ENCODE data around the gene ARHGAP24.

Gene ARHGAP24

DNA sequence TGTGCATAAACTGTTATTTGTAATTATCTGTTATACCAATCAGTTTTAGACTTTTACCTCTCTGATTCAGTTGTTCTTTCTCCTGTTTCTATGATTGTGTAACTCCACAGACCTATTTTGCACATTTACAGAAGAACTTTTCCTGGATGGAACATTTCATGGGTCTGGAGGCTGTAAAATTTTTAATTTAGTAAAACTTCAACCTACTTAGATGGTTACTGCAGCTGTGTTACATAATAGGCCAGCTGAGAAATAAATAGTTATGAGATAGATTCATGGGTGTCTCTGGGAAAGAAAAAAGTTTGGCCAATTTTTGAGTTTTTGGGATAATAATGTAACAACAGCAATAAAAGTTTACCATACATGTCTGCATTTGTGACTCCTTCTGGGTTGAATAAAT is 253.5 kb downstream of the ARHGAP24 start:
- TF ChIP-seq EGR1 (IDR thresholded peaks at IDR 0.05) (no peak), TAF1 (IDR thresholded peaks at IDR 0.05; ENCODE audit: low read depth) (no peak), EP300 (IDR thresholded peaks at IDR 0.05; ENCODE audit: borderline replicate concordance) (no peak), MAX (IDR thresholded peaks at IDR 0.05) (no peak), ZBTB7A (IDR thresholded peaks at IDR 0.05; ENCODE audit: low read depth) (no peak), REST (IDR thresholded peaks at IDR 0.05; ENCODE audit: low read depth) (no peak), YY1 (IDR thresholded peaks at IDR 0.05; ENCODE audit: low read depth) (no peak), USF1 (IDR thresholded peaks at IDR 0.05) (no peak), CEBPB (IDR thresholded peaks at IDR 0.05) (no peak), TEAD4 (IDR thresholded peaks at IDR 0.05) (no peak), RAD21 (IDR thresholded peaks at IDR 0.05; ENCODE audit: low read depth) (no peak), NFIC (IDR thresholded peaks at IDR 0.05) (no peak), FOXM1 (IDR thresholded peaks at IDR 0.05; ENCODE audit: borderline replicate concordance, low read depth) (no peak), TCF12 (IDR thresholded peaks at IDR 0.05; ENCODE audit: low read depth) (no peak), CREB1 (IDR thresholded peaks at IDR 0.05; ENCODE audit: low read depth) (no peak)

DNA sequence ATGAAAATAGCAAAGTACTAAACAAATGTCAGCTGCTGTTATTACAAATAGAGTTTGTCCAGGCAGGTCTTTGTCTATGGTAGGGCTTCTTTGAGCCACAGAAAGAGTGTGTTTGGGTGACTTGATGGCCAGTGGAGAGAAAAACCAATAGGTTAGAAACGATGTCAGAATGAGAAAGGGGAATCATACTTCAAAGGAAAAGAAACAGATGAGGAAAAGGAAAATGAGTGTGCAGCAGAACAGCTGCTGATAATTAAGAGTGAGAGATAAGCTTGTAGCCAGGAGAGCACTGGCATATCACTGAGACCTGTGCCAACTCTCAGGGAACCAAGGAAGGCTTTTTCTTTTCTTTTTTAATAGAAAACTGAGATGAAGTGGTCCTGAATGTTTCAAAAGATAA is 257.2 kb downstream of the ARHGAP24 start:
- TF ChIP-seq MAX (IDR thresholded peaks at IDR 0.05), result no peak
- no peak for TF ChIP-seq RAD21 (IDR thresholded peaks at IDR 0.05; ENCODE audit: low read depth)
- no peak for TF ChIP-seq CEBPB (IDR thresholded peaks at IDR 0.05)
- TF ChIP-seq EP300 (IDR thresholded peaks at IDR 0.05; ENCODE audit: borderline replicate concordance), result no peak
- no peak for TF ChIP-seq TAF1 (IDR thresholded peaks at IDR 0.05; ENCODE audit: low read depth)
- TF ChIP-seq EGR1 (IDR thresholded peaks at IDR 0.05), result no peak
- TF ChIP-seq REST (IDR thresholded peaks at IDR 0.05; ENCODE audit: low read depth), result no peak
- TF ChIP-seq CREB1 (IDR thresholded peaks at IDR 0.05; ENCODE audit: low read depth), result no peak
- no peak for TF ChIP-seq TEAD4 (IDR thresholded peaks at IDR 0.05)
- no peak for TF ChIP-seq ZBTB7A (IDR thresholded peaks at IDR 0.05; ENCODE audit: low read depth)
- no peak for TF ChIP-seq FOXM1 (IDR thresholded peaks at IDR 0.05; ENCODE audit: borderline replicate concordance, low read depth)
- no peak for TF ChIP-seq TCF12 (IDR thresholded peaks at IDR 0.05; ENCODE audit: low read depth)
- no peak for TF ChIP-seq USF1 (IDR thresholded peaks at IDR 0.05)

DNA sequence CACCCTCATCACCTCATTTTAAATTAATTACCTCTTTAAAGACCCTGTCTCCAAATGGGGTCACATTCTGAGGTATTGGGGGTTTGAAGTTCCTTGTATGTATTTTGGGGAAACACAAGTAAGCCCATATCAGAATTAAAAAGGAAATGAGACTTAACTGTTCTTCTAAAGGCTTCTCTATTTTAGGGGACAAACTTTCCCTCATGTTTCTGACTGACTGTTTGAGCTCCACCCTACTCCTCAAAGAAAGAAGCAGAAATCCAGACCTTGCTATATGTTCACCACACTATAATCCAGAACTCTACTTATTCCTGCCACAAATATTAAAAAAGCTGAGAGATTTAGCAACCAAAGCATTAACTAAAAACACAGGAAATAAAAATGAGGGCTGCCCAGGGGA is 258.8 kb downstream of the ARHGAP24 start:
- TF ChIP-seq REST (IDR thresholded peaks at IDR 0.05; ENCODE audit: low read depth) (no peak), TEAD4 (IDR thresholded peaks at IDR 0.05) (no peak), CREB1 (IDR thresholded peaks at IDR 0.05; ENCODE audit: low read depth) (no peak), EGR1 (IDR thresholded peaks at IDR 0.05) (no peak), TAF1 (IDR thresholded peaks at IDR 0.05; ENCODE audit: low read depth) (no peak), ZBTB7A (IDR thresholded peaks at IDR 0.05; ENCODE audit: low read depth) (no peak), NFIC (IDR thresholded peaks at IDR 0.05) (no peak), RAD21 (IDR thresholded peaks at IDR 0.05; ENCODE audit: low read depth) (no peak), EP300 (IDR thresholded peaks at IDR 0.05; ENCODE audit: borderline replicate concordance) (no peak), YY1 (IDR thresholded peaks at IDR 0.05; ENCODE audit: low read depth) (no peak), FOXM1 (IDR thresholded peaks at IDR 0.05; ENCODE audit: borderline replicate concordance, low read depth) (no peak), CEBPB (IDR thresholded peaks at IDR 0.05) (no peak), USF1 (IDR thresholded peaks at IDR 0.05) (no peak), TCF12 (IDR thresholded peaks at IDR 0.05; ENCODE audit: low read depth) (no peak), MAX (IDR thresholded peaks at IDR 0.05) (no peak)

DNA sequence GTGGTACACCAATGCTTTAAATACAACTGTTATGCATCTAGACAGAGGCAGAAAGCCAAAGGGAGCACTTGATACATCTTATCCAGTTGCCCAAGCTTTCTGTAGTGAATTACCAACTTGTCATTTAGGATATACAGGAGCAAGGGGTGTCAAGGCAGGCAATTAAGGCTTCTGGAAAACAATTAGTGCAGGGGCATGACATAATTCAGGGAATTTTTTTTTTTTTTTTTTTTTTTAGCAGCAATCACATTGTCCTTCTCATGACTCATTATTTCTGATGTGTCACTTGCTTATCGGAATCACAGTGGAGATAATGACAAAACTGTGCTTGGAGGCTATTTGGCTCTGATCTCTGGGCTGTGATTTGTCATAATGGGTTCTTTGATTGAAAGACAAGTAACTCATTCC is 259.5 kb downstream of the ARHGAP24 start:
- TF ChIP-seq EP300 (IDR thresholded peaks at IDR 0.05; ENCODE audit: borderline replicate concordance) (no peak), TAF1 (IDR thresholded peaks at IDR 0.05; ENCODE audit: low read depth) (no peak), CREB1 (IDR thresholded peaks at IDR 0.05; ENCODE audit: low read depth) (no peak), EGR1 (IDR thresholded peaks at IDR 0.05) (no peak), NFIC (IDR thresholded peaks at IDR 0.05) (no peak), ZBTB7A (IDR thresholded peaks at IDR 0.05; ENCODE audit: low read depth) (no peak), TCF12 (IDR thresholded peaks at IDR 0.05; ENCODE audit: low read depth) (no peak), CEBPB (IDR thresholded peaks at IDR 0.05) (no peak), REST (IDR thresholded peaks at IDR 0.05; ENCODE audit: low read depth) (no peak), MAX (IDR thresholded peaks at IDR 0.05) (no peak), YY1 (IDR thresholded peaks at IDR 0.05; ENCODE audit: low read depth) (no peak), USF1 (IDR thresholded peaks at IDR 0.05) (no peak), RAD21 (IDR thresholded peaks at IDR 0.05; ENCODE audit: low read depth) (no peak), TEAD4 (IDR thresholded peaks at IDR 0.05) (no peak), FOXM1 (IDR thresholded peaks at IDR 0.05; ENCODE audit: borderline replicate concordance, low read depth) (no peak)
